Suppressor macrophage treated with lipopolysaccharide for 1 hour (primary cell): ENCODE measurements around the gene ATG16L1.

Experiments
- DNase-seq, 3 donors: peaks; one replicate each; pipeline ENCODE4 v3.0.0-alpha.2; 2020 to 2022

Gene ATG16L1

DNA sequence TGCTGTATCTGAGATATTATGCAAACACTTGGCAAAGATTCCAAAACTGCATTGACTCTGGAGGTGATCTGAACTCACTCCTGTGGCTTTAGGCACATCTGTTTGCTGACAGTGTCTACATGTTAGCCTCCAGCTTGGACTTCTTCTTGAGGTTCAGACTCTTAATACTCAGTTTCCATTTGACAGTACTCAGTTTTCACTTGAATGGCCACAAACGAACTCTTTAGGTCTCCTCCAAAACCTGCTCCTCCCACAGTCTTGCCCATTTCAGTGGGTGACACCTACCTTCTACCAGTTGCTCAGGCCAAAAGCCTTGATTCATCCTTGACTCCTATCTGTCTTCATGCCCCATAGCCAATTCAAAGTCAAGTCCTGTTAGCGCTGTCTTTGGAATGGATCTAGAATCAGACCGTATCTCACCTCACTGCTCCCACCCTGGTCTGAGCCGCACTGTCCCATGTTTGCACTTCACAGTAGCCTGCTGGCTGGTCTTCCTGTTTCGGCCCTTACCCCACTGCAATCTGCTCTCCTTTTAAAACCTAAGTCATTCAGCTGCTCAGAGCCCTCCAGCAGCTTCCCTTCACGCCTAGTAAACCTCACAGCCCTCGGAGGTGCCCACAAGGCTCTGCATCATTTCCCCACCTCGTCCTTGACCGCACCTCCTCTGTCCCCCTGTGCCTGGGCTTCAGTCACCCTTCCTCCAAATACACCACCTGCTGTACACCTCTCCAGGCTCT is 10.5 kb downstream of the ATG16L1 start:
- DNase-seq, result no peak

DNA sequence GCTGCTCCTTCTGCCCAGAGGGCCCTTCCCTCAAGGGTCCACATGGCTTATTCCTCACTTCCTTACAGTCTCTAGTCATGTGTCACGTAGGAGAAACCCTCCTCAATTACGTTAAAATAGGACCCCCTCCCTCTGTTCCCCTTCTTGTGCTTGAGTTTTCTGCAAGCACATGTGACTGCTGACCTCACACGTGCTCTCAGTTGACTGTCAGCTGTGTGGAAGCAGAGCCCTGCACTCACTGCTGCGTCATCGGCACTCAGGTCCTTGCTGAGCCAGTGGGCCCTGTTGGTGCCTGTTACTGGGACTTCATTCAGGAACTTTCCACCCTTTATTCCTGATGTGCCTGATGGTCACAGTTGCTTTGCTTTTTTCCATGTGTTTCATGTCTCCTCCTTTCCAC is 11.1 kb downstream of the ATG16L1 start:
- DNase-seq, result no peak

DNA sequence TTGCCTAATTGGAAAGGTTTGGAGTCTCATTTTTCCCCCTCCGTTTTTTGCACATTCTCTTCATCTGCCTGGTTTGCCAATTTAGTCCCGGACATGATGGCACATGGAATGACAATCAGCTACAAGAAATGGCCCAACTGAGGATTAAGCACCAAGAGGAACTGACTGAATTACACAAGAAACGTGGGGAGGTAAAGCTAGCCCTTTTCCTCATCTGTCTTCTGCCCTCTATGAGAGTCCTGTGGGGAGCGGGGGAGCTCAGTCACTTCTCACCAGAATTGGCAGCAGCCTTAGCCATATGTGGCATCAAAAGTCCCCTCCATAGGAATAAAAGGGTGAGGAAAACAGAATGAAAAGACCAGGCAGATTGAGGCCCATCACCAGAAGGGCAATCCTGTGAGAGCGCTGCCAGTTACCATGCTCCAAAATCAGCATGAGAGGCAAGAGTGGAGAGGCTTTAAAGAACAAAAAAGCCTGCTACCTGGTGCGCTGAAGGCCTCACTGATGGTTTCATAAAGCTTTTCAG is 11.6 kb downstream of the ATG16L1 start:
- no peak for DNase-seq

DNA sequence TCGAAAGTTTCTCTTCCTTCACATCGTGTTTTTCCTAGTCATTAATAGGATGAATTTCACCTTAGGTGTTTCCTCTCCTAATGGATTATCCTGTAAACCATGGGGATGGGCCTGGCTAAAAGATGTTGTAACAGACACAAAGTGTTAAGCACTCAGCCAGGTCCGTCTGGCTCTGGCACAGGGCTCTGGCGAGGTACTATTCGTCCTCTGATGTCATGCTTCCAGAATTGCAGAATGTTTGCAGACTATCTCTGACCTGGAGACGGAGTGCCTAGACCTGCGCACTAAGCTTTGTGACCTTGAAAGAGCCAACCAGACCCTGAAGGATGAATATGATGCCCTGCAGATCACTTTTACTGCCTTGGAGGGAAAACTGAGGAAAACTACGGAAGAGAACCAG is 13.2 kb downstream of the ATG16L1 start:
- no peak for DNase-seq

DNA sequence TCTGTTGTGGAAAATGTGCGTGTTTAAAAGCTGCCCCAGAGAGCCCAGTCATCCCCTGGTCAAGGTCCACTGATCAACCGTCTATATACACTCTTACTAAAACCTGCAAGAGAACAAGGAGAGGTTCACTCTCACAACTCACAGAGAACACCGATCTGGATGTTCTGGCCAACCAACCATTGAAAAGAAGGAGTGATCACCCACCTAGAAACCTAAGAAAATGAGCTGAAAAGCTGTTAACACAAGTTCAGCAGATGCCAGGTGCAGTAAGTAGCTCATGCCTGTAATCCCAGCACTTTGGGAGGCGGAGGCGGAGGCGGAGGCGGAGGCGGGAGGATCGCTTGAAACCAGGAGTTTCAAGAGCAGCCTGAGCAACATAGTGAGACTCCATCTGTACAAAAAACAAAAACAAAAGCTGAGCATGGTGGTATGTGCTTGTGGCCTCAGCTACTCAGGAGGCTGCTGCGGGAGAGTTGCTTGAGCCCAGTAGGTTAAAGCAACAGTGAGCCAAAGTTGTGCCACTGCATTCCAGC is 14.5 kb downstream of the ATG16L1 start:
- no peak for DNase-seq

DNA sequence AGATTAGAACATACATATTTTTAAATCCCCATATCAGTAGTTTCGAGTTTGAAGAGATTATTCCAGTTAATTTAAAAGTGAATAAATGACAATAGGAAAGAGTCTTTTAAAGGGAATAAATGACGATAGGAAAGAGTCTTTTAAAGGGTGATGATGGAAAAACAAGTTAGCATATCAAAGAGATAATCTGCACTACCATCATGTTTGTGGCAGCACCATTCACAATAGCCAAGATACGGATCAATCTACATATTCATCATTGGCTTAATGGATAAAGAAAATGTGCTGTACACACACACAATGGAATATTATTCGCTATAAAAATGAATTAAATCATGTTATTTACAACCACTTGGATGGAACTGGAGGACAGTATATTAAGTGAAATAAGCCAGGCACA is 15.0 kb downstream of the ATG16L1 start:
- no peak for DNase-seq

DNA sequence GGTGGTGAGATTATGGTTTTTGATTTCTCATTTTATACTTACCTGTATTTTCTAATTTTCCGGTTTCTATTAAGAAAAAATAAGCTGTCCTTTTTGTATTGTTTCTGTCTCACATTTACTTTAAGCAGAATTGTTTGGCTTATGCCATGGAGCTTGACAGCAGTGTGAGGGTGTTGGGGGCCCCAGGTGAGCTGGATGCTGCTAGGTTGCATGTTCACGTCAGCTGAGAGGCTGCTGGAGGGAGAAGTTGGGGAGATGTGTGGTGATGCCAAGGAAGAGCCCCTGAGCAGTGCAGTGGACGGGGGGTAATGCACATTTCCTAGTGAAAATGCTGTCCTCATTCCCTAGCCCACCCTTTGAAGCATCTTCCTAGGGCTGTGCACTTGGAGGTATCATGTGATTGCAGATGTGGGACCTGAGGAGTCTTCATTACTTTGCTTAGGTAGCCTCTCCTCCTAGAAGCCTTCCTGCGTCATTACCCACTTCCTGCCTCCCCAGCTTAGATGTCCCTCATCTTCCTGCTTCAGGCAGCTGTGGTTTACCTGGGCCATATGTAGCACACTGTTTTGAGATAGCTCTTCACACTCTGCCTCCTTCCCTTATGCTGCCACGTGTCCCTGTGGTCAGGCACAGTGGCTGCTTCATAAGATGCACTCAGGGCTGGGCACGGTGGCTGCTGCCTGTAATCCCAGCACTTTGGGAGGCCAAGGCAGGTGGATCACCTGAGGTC is 16.2 kb downstream of the ATG16L1 start:
- DNase-seq, result no peak

DNA sequence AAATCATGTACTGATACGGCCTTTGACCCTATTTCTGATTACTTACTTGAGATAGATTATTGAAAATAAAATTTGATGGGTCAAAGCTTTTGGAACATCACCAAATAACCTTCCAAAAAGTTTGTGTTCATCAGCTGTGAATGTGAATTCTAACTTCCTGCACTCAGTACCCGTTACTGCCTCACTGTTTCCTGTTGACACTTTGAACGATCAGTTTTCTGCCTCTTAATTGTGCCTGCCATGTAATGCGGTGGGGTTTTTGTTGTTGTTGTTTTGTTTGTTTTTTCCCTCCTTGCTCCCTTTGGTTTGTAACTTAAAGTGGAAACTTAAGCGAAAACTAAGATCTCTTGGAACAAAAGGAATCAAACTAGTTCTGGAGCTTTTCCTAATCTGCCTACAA is 18.9 kb downstream of the ATG16L1 start:
- no peak for DNase-seq

DNA sequence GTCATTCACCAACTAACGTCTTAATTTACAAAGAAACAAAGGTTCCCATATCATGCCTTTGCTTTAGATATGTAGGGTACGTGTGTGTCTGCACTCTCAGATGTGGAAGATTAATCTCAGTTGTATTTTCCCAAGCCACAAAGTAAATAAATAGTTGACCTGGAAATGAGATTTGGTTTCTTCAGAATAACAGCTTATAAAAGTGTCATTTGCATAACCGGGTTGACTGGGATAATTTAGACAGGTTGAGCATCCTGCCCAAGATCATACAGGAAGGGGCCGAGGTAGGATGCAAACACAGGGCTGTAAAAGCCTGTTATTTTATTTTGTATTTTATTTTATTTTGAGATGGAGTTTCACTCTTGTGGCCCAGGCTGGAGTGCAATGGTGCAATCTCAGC is 19.5 kb downstream of the ATG16L1 start:
- DNase-seq, result no peak

DNA sequence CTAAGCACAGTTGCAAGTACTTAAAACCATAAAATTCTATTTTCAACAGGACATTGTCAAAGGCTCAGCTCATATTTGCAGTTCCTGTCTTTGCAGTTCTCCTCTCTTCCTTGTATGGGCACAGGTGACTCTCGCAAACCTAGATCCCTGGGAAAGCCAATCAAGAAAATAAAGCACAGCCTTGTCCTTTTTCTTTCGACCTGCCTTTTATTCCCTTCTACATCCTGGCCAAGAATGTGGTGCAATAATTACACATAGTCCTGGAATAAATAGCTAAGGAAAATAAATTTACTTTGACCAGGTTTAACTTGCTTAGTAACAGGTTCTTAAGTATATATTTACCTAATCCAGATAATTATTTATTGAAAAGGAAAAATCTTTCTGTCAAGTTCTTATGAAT is 20.2 kb downstream of the ATG16L1 start:
- DNase-seq, result no peak

DNA sequence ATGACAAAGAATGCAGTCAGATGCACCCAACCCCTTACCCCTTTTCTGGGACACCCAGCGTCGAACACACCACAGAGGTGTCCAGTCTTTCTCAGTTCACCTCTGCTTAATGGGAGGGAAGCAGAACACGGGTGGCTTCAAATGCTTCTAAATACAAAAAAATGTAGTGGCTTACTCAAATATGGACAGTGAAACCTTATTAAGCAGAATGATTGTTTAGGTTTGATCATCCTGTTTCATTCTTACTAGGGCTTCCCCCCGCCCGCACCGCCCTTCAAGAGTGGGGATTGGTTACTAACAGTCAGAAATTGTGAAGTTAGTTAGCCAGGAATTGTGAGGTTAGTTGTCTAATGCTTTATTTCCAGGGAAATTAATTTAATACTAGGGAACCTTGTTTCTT is 21.6 kb downstream of the ATG16L1 start:
- no peak for DNase-seq

DNA sequence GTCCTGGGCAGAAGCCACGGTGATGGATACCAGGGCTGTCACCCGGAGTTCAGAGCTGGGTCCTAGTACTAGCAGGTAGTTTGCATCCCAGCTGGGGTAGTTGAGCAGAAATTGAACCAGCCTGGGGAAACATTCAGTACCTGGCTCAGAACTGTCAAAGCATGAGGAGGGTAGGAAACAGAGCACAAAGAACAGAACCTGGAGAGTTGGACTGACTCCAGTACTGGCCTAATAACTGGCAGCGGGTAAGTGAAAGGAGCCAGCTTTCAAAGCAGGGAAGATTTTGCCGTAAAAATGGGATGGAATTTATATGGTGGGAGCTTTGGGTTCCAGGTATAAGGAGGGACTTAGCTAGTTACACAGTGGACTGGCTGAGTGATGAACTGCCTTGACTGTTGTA is 23.8 kb downstream of the ATG16L1 start:
- no peak for DNase-seq

DNA sequence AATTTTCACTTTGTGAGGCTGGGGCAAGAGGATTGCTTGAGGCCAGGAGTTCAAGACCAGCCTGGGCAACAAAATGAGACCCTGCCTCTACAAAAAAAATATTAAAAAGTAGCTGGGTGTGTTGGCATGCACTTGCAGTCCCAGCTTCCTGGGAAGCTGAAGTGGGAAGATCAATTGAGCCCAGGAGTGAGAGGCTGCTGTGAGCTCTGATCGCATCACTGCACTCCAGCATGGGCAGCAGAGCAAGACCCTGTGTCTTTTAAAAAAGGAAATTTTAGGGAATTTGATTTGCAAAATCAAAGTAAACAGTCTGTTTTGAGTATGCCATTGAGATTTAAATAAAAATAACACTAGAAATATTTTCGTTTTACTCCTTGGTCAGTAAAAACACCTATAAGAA is 27.4 kb downstream of the ATG16L1 start:
- no peak for DNase-seq

DNA sequence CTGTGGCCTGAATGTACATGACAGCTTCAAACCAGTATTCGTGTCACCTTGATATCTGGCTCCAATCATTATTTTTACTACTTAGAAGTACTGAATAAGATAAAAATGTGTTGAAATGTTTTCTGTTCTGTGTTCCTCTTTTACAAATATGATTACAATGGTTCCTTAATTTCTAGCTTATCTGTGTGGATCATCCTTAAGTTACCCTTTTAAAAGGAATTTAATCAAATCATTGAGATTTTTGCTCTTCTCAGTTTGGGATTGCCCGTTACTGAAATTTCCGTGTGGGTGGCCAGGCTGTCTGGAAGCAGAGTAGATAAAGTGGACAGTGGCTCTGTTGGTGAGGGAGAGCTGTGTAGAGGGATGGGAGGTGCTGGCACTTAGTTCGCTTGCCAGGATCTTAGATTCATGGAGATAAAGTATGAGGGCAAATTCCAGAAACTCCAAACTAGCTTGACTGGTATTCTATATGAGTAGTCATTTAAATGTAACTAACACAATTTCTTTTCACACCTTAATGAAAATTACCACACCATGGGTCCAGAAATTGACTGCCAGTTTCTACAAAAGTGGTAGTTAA is 28.7 kb downstream of the ATG16L1 start:
- peak in 1 of 3 donors; percentile 13 for DNase-seq

DNA sequence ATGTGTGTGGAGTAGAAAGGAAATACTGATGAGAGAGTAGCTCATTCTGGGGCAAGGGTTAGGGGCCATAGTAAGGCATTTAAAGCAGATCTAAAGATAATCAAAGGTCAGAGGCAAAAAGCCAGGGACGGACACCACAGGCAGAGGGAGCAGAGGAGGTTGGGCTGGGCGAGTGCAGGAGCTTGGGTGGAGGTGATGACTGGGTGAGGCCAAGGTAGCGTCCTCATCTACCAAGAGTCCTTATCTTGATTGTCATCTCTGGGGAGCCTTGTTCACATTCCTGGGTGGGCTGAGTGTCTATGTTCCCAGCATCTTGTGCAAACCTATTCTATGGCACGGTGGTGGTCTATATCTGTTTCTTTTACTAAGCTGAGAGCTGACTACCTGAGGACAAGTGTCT is 30.1 kb downstream of the ATG16L1 start:
- DNase-seq, result no peak

DNA sequence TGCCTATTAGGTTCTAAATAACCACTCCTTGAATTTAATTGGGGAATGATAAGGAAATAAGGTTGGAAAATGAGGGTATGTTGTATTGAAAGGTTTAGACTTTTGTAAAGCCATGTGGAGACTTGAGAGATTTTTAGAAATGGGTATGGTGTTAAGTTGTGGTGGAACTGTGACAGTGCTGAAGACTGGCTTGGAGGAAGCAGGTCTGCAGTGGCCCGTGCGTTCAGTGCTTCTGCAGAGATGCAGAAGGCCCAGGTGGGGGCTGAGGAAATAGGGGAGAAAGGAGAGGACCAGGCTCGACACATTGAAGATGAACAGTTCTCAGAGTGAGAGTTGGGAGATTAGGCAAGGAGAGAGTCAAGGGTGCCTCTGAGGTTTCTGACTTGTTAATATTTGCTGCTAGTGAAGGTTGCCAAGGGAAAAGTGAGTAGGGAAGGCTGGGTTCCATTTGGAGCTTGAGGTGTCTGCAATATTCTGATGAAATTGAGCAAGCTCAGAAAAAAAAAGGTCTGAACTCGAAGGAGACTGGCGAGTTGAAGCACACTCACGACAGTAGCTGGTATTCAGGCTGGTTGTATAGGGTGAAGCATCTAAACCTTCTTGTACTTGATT is 30.6 kb downstream of the ATG16L1 start:
- no peak for DNase-seq

DNA sequence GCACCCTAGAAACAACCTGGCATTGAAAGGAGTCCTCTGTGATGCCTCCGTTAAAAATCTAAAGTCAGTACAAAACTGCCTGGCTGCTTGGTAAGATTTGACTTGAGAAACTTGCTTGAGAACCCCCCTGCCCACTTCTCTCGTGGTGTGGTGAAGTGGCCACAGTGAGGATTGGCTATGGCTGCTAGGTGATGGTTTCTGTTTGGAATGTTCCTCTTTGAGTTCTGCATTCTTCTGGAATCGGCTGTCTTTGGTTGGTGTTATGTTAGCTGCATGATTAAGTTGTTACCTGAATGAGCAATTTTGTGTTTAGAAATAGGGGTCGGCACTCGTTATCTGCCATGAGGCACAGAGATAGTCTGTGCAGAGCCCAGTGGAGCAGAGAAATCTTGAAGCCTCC is 34.4 kb downstream of the ATG16L1 start:
- DNase-seq, result no peak

DNA sequence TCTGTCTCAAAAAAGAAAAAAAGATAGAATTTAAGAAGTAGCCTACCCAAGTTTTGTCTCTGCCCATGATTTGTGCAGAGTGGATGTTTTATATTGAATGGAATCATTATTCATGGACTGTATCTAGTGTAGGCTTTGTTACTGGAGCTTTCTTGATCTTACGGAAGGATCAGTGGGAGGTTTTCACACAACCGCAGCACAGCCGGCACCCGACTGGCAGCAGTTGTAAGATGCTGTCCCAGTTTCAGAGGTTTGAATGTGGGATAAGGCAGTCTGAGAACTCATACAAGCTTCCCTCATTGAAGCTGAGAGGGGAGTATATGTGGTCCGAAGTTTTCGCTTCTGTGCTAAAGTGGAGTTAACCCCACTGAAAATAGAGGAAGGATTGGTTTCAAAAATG is 36.4 kb downstream of the ATG16L1 start:
- no peak for DNase-seq

DNA sequence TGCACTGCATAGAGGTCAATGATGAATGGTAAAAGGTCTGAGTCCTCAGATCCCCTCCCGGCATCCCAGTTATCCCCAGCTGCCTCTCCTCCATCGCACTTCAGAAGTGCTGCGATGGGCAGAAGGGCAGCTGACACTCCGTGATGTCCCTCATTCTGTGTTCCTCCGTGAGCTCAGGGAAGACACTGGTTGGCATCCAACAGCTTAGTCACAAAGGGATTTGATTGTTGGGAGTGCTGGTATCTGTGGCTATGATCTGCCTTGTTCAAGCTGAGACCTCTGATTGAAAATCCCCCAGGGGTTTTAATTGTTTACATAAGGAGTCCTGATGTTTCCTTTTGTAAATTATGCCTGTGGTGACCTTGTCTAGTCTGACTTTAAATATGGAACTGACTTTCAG is 37.2 kb downstream of the ATG16L1 start:
- DNase-seq, result no peak

DNA sequence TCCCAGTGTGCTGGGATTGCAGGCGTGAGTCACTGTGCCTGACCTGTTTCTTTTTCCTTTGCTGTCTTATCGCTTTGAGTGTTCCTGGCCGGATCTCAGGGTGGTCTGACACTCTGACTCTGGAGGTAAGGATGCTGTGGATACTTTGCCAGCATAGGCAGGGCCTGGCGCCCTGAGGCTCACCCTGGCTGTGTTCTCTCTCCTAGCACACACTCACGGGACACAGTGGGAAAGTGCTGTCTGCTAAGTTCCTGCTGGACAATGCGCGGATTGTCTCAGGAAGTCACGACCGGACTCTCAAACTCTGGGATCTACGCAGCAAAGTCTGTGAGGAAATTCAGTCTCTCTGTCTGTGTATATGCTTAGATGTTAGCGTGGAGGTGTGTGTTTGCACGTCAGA is 38.2 kb downstream of the ATG16L1 start:
- DNase-seq, result no peak

DNA sequence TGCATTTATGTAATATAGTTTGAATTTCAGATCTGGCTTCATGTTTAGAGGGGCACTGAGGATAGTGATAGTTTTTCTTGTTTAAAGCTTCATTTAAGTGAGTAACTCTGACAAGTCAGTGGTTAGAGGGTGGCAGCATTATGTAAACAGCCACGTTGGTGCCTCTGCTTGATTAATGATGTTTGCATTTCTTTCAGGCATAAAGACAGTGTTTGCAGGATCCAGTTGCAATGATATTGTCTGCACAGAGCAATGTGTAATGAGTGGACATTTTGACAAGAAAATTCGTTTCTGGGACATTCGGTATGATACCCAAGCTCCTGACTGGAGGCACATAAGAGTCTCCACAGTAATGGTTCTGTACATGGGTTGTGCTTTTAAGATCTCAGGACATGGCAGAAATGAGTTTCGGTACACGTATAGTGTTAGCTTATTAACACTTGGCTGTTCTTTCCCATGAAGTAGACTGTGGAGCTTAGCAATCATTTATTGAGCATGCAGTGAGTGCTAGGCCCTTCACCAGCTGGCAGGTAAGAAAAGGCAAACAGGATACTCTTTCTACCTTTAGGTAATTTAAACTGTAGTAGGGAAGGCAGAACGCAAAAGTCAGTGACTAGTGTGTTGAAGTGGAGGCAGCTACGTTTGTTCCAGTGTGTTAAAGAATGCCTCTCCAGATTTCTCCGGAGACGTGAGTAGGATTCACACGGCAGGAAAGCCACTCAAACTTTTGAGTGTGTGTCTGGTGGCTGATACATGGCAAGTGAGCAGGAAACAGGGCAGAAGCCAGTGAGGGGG is 38.8 kb downstream of the ATG16L1 start:
- no peak for DNase-seq

DNA sequence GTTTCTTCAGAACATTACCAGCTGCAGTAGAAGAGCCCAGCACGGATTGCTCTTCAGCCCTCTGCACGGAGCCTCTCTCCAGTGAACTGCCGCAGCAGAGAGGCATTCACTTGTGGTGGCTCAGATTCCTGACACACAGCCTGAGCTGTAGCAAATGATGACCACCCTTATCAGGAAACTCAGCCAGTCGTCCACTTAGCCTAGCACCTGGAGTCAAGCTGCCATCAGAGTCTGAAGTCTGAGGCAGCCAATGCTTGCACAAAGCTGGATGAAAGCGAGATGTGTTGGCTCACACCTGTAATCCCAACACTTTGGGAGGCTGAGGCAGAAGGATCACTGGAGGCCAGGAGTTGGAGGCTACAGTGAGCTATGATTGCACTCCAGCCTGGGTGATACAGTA is 44.4 kb downstream of the ATG16L1 start:
- DNase-seq, result no peak

DNA sequence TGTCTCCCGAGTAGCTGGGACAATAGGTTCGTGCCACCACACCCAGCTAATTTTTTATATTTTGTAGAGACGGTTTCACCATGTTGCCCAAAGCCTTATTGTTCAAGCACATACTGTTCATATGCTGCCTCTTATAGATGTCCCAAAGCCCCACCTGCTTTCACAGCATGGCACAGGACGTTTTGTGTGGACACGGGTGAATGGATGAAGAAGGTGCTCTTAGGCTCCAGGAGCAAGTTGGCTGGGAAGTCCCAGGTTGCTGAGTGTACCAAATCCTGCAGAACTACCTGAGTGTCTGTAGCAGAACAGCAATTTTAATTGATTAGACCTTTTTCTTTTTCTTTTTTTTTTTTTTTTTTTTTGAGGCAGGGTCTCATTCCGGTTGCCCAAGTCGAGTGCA is 45.6 kb downstream of the ATG16L1 start:
- DNase-seq, result no peak
